Testis (tissue), 2 donors: Measurements from ENCODE around the gene GRIP1.

ENCODE experiments used
- POLR2A ChIP-seq: fragments of 450-650 bp; IDR thresholded peaks from one replicate; pipeline ENCODE4 v1.6.1; 2017; ENCODE audit warnings: antibody characterized with exemption, mild to moderate bottlenecking, moderate library complexity
- TF ChIP-seq, protein P1 (sequence below), 3 experiments: fragments of 450-650 bp in 2 of 3; fragments of 200-600 bp in 1 of 3; sonication (generic) in 1 of 3; IDR thresholded peaks; one replicate each; pipeline ENCODE4 v1.5.1; 2016 to 2019; ENCODE audit warnings: antibody characterized with exemption in 3 of 3, mild to moderate bottlenecking in 2 of 3, moderate library complexity in 1 of 3

DNA sequence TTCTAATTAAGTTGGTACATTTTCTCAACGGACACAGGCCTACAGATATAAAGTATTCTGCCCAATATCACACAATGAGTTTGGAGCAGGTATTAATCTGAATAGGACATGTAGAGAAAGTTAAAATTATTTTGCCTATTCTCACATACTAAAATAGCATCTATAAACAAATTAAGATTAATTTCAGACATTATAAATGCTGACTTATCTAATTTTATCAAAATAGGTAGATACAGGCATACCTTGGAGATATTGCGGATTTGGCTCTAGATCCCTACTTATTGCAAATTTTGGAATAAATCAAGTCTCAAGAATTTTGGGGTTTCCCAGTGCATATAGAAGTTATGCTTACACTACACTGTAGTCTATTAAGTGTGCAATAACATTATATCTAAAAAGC is 41.0 kb upstream of the GRIP1 start:
- TF ChIP-seq, protein P1, sequence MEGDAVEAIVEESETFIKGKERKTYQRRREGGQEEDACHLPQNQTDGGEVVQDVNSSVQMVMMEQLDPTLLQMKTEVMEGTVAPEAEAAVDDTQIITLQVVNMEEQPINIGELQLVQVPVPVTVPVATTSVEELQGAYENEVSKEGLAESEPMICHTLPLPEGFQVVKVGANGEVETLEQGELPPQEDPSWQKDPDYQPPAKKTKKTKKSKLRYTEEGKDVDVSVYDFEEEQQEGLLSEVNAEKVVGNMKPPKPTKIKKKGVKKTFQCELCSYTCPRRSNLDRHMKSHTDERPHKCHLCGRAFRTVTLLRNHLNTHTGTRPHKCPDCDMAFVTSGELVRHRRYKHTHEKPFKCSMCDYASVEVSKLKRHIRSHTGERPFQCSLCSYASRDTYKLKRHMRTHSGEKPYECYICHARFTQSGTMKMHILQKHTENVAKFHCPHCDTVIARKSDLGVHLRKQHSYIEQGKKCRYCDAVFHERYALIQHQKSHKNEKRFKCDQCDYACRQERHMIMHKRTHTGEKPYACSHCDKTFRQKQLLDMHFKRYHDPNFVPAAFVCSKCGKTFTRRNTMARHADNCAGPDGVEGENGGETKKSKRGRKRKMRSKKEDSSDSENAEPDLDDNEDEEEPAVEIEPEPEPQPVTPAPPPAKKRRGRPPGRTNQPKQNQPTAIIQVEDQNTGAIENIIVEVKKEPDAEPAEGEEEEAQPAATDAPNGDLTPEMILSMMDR (IDR thresholded peaks at IDR 0.05), result no peak
- no peak for TF ChIP-seq POLR2A
